ENCODE data around the gene WDR53. TPM values are rescaled to one million over a fixed set of nuclear protein-coding genes. Genes with fewer than 3 reads are reported as not detected.
"Not testable (repeated sequence)": the region's sequence is repeated elsewhere in the genome, so short reads cannot be mapped to it uniquely, and the experiment has no call there.

Gene WDR53
- 13.5 TPM for total RNA-seq

DNA sequence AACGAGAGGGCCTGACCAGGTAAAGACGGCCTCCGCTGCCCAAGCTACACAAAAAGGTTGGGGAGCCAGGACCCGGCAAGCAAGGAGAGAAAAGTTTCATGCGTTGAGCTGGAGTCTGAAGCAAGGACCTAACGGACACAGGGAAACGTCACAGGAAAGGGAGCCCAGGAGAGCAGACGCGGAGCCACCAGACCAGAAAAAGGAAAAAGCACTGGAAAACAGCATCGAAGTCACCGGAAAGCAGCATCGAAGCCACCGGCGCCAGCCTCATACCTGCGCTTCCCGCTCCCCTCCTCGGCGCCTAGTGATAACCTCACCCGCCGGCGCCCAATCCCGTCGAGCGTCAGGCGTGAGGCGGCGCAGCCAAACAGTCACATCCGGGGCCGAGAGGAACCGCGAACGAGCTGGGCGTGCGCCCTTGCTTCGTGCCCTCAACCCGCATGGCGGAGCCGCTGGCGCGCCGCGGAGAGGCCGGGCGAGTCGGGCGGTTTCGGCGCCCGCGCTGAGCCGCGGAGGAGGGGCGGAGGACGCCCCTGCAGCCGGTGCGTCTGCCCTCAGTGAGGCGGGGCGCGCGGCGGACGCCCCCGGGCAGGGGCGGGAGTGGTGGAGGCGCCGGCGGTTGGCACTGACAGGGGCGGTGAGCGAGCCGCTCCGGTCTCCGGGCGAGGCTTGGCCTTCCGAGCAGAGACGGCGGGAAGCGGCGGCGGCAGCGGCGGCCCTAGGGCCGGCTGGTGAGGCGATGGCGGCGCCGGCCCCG is at the start of gene WDR53, which contains the start of gene FBXO45:
TSS of gene WDR53 (minus strand) at position 309 of the 757 bp plus-strand sequence. CDS start 7,079 bp downstream, outside the sequence.
TSS of gene FBXO45 (plus strand) at position 415 of the 757 bp plus-strand sequence. CDS start at position 740, 325 bp downstream.
- DNase-seq (ENCODE audit: extremely low spot score in 2 of 2) = peak in 1 of 2 donors; percentile 89
- Histone ChIP-seq H3K4me3 (peak within 1 kb of the TSS; percentile 85 to 91), H3K27ac (peak within 1 kb of the TSS; percentile 89), H3K4me1 (peaks cover 30% of the 10 kb centered on the region), H3K27me3 (no peaks in the 10 kb centered on the region), H3K9me3 (no peaks in the 10 kb centered on the region), H3K36me3 (no peaks in the 10 kb centered on the region)
- TF ChIP-seq, protein P1, sequence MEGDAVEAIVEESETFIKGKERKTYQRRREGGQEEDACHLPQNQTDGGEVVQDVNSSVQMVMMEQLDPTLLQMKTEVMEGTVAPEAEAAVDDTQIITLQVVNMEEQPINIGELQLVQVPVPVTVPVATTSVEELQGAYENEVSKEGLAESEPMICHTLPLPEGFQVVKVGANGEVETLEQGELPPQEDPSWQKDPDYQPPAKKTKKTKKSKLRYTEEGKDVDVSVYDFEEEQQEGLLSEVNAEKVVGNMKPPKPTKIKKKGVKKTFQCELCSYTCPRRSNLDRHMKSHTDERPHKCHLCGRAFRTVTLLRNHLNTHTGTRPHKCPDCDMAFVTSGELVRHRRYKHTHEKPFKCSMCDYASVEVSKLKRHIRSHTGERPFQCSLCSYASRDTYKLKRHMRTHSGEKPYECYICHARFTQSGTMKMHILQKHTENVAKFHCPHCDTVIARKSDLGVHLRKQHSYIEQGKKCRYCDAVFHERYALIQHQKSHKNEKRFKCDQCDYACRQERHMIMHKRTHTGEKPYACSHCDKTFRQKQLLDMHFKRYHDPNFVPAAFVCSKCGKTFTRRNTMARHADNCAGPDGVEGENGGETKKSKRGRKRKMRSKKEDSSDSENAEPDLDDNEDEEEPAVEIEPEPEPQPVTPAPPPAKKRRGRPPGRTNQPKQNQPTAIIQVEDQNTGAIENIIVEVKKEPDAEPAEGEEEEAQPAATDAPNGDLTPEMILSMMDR (IDR thresholded peaks at IDR 0.05) = no peak
- TF ChIP-seq POLR2AphosphoS5 (IDR thresholded peaks at IDR 0.05; ENCODE audit: insufficient read depth in 1 of 2, low read depth in 1 of 2) (peak; percentile 93 to 95), POLR2A (IDR thresholded peaks at IDR 0.05) (peak in 1 of 2 donors; percentile 48)
- intact Hi-C loops (cut with DNase I) = loop anchor here (5.0 kb wide), 1 partner anchor 66 kb away; the partner anchor contains the start of gene RNF168

DNA sequence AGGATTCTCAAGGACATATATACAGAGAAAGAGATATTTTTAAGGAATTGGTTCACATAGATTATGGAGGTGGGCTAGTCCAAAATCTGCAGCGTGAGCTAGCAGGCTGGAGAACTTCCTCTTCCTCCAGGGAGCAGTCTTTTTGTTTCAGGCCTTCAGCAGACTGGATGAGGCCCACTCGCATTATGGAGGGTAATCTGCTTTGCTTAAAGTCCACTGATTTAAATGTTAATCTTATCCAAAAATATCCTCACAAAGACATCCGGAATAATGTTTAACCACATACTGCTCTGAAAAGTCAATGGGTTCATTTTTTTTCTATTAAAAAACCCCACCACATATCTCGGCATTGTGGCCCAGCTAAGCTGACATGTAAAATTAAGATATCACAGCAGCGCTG is 48.9 kb upstream of the WDR53 start:
- H3K27ac ChIP-seq = no peak overlapping the region
- no peaks in the 10 kb centered on the region for H3K27me3 ChIP-seq
- DNase-seq (ENCODE audit: extremely low spot score in 2 of 2) = no peak
- H3K9me3 ChIP-seq = no peaks in the 10 kb centered on the region
- no peak overlapping the region for H3K4me3 ChIP-seq
- H3K4me1 ChIP-seq = peaks cover 13% of the 10 kb centered on the region
- H3K36me3 ChIP-seq = no peaks in the 10 kb centered on the region
- intact Hi-C loops (cut with DNase I) = no loop called here
- no peak for TF ChIP-seq POLR2AphosphoS5 (IDR thresholded peaks at IDR 0.05; ENCODE audit: insufficient read depth in 1 of 2, low read depth in 1 of 2)
- no peak for TF ChIP-seq POLR2A (IDR thresholded peaks at IDR 0.05)
- TF ChIP-seq, protein P1 (IDR thresholded peaks at IDR 0.05) = no peak

DNA sequence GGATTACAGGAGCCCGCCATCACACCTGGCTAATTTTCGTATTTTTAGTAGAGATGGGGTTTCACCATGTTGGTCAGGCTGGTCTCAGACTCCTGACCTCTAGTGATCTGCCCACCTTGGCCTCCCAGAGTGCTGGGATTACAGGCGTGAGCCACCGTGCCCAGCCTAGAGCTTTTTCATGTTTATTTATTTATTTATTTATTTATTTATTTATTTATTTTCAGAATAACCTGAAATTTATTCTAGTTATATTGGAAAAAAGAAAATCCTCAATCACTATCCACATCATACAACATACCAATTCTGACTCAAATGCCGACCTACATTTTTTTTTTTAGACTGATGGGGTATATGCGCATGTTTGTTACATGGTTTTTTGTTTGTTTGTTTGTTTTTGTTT is 46.9 kb upstream of the WDR53 start:
- H3K4me3 ChIP-seq; DNase-seq (ENCODE audit: extremely low spot score in 2 of 2); H3K36me3 ChIP-seq; H3K9me3 ChIP-seq; H3K27me3 ChIP-seq; intact Hi-C loops (cut with DNase I); H3K27ac ChIP-seq: not testable (repeated sequence)
- peaks cover 11% of the 10 kb centered on the region for H3K4me1 ChIP-seq

DNA sequence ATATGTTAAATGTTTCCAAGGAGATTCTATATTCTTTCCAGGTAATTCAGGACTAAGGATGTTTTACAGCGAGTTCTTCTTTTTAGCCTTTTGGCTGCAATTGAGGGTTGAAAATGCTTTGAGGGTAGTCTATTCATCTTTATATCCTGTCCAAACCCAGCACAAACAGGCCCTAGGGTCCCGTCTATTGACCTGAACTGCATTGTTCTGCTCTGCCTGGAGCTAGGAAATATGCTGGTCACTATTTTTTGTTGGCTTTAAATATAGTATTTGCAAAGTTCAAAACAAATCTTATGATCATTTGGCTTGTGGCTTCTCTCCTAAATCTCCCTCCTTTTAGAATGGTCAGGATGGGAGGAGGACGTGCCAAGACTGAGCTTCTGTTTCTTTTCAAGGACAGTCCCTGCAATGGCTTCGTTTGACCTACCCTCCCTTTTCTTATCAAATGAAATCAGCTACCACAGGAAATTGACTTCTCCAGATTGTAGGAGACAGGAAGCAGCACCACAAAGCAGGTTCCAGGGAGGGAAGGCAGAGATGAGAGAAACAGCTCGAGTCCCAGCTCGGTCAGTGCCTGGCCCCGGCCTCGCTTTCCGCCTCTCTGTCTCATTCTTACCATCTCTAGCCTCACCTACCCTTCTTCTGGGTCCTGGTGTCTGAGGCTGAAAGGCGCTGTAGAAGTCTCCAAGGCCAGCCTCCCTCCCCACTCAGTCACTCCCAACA is 43.6 kb upstream of the WDR53 start:
- DNase-seq (ENCODE audit: extremely low spot score in 2 of 2) = no peak
- Histone ChIP-seq H3K36me3 (no peaks in the 10 kb centered on the region), H3K9me3 (no peaks in the 10 kb centered on the region), H3K4me3 (no peak overlapping the region), H3K27me3 (no peaks in the 10 kb centered on the region), H3K4me1 (peaks cover 6% of the 10 kb centered on the region), H3K27ac (no peak overlapping the region)
- no peak for TF ChIP-seq POLR2AphosphoS5 (IDR thresholded peaks at IDR 0.05; ENCODE audit: insufficient read depth in 1 of 2, low read depth in 1 of 2)
- TF ChIP-seq, protein P1 (IDR thresholded peaks at IDR 0.05) = no peak
- no peak for TF ChIP-seq POLR2A (IDR thresholded peaks at IDR 0.05)
- intact Hi-C loops (cut with DNase I) = no loop called here

DNA sequence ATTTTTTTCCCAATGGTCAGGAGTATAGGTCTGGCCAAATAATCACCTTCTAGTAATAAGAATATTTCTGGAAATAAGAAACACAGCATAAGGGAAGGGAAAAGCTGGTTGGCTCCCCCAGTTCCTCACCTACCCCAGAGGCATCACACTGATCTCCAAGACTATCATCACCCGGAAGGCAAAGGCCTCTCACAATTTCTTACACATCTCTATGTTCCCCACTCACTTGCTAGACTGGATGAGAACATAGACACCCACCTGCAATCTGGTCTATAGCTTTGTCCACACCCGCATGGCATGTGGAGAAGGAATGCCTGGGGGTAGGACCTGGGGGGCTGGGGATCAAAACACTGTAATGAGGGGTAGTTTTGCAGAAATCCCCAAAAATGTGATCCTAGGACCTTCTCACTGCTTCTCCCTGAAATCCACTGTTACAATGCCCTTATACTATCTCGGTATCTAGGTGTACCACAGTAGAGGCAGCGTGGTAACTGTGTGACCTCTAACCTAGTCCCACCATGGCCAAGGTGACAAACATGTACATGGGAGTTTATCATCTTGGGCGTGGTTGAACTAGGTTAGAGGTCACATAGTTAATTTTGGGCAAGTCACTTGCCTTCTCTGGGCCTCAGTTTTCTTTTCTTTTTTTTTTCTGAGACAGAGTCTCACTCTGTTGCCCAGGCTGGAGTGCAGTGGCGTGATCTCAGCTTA is 41.6 kb upstream of the WDR53 start:
- intact Hi-C loops (cut with DNase I) = no loop called here
- no peak overlapping the region for H3K4me3 ChIP-seq
- no peaks in the 10 kb centered on the region for H3K9me3 ChIP-seq
- DNase-seq (ENCODE audit: extremely low spot score in 2 of 2) = no peak
- H3K36me3 ChIP-seq = no peaks in the 10 kb centered on the region
- H3K27ac ChIP-seq = no peak overlapping the region
- peaks cover 6% of the 10 kb centered on the region for H3K4me1 ChIP-seq
- no peaks in the 10 kb centered on the region for H3K27me3 ChIP-seq
- TF ChIP-seq, protein P1 (IDR thresholded peaks at IDR 0.05) = no peak
- no peak for TF ChIP-seq POLR2AphosphoS5 (IDR thresholded peaks at IDR 0.05; ENCODE audit: insufficient read depth in 1 of 2, low read depth in 1 of 2)
- no peak for TF ChIP-seq POLR2A (IDR thresholded peaks at IDR 0.05)
